ENCODE data around the gene CAND2. TPM values are rescaled to one million over a fixed set of nuclear protein-coding genes. Genes with fewer than 3 reads are reported as not detected.

The CAND2 gene
- total and polyA plus RNA-seq, 9 of the 15 experiments (the other 6 are each of a cell fraction or from before 2014, with no cell fraction given) = 0.91 to 14.9 (median 4.3) TPM

GRCh38 chr3:12796171-12797123, at the start of gene CAND2 (continued):
- TF ChIP-seq TOE1 (IDR thresholded peaks at IDR 0.05; ENCODE audit: borderline replicate concordance) (peak; percentile 29; the same call in 1 of the 2 replicates), TOE1 (CRISPR knock-in tag; IDR thresholded peaks at IDR 0.05; ENCODE audit: borderline replicate concordance, low read depth) (no peak), ZNF184 (CRISPR knock-in tag; IDR thresholded peaks at IDR 0.05) (no peak), SMC3 (conservative IDR thresholded peaks at IDR 0.05; ENCODE audit: insufficient read depth, low read depth, low read length) (no peak), ADNP (tag; IDR thresholded peaks at IDR 0.05) (peak; percentile 95), ZNF274 (IDR thresholded peaks at IDR 0.05; ENCODE audit: borderline replicate concordance, low read depth, low read length) (no peak), MYNN (IDR thresholded peaks at IDR 0.05) (no peak), MYNN (CRISPR knock-in tag; IDR thresholded peaks at IDR 0.05) (no peak), PCBP2 (IDR thresholded peaks at IDR 0.05; ENCODE audit: low read depth, low read length, poor library complexity, severe bottlenecking) (no peak), HOMEZ (CRISPR knock-in tag; IDR thresholded peaks at IDR 0.05) (no peak), HDGF (IDR thresholded peaks at IDR 0.05) (no peak), ZNF212 (CRISPR knock-in tag; IDR thresholded peaks at IDR 0.05) (no peak), ZNF282 (CRISPR knock-in tag; IDR thresholded peaks at IDR 0.05) (no peak), ZNF384 (IDR thresholded peaks at IDR 0.05; ENCODE audit: low read depth, low read length) (no peak), ZNF280A (IDR thresholded peaks at IDR 0.05; ENCODE audit: low read depth, partially characterized antibody) (no peak), CREB1 (IDR thresholded peaks at IDR 0.05) (no peak), CREB1 (CRISPR knock-in tag; IDR thresholded peaks at IDR 0.05) (peak; percentile 29; the same call in 1 of the 2 replicates), HDAC2 (IDR thresholded peaks at IDR 0.05) (no peak), KAT2B (IDR thresholded peaks at IDR 0.05; ENCODE audit: low read depth, low read length) (no peak), FOXK2 (conservative IDR thresholded peaks at IDR 0.05 in 1 of 2, IDR thresholded peaks at IDR 0.05 in 1 of 2; ENCODE audit: low read depth in 2 of 2) (no peak), ZNF23 (CRISPR knock-in tag; IDR thresholded peaks at IDR 0.05) (no peak)
- TF ChIP-seq, protein P1, sequence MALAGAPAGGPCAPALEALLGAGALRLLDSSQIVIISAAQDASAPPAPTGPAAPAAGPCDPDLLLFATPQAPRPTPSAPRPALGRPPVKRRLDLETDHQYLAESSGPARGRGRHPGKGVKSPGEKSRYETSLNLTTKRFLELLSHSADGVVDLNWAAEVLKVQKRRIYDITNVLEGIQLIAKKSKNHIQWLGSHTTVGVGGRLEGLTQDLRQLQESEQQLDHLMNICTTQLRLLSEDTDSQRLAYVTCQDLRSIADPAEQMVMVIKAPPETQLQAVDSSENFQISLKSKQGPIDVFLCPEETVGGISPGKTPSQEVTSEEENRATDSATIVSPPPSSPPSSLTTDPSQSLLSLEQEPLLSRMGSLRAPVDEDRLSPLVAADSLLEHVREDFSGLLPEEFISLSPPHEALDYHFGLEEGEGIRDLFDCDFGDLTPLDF (CRISPR knock-in tag; IDR thresholded peaks at IDR 0.05) = peak; percentile 89; the same call in 1 of the 2 replicates
- TF ChIP-seq, protein P2, sequence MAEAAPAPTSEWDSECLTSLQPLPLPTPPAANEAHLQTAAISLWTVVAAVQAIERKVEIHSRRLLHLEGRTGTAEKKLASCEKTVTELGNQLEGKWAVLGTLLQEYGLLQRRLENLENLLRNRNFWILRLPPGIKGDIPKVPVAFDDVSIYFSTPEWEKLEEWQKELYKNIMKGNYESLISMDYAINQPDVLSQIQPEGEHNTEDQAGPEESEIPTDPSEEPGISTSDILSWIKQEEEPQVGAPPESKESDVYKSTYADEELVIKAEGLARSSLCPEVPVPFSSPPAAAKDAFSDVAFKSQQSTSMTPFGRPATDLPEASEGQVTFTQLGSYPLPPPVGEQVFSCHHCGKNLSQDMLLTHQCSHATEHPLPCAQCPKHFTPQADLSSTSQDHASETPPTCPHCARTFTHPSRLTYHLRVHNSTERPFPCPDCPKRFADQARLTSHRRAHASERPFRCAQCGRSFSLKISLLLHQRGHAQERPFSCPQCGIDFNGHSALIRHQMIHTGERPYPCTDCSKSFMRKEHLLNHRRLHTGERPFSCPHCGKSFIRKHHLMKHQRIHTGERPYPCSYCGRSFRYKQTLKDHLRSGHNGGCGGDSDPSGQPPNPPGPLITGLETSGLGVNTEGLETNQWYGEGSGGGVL (CRISPR knock-in tag; IDR thresholded peaks at IDR 0.05) = no peak

Data from K562 (cell line).